ENCODE results near the gene TOP2A.
"Not testable (repeated sequence)": the region's sequence is repeated elsewhere in the genome, so short reads cannot be mapped to it uniquely, and the experiment has no call there.

The TOP2A gene

GRCh38 chr17:40378966-40379365 is 38.7 kb downstream of the TOP2A start:
- DNase-seq (ENCODE audit: low read depth): no peak

- no peak for DNase-seq (ENCODE audit: low read depth)
Observed at GRCh38 chr17:40377832-40378231, 39.9 kb downstream of the TOP2A start.

- DNase-seq (ENCODE audit: low read depth): not testable (repeated sequence)
Observed at GRCh38 chr17:40376541-40376940, 41.2 kb downstream of the TOP2A start.

GRCh38 chr17:40375786-40376185 is 41.9 kb downstream of the TOP2A start:
- DNase-seq (ENCODE audit: low read depth): not testable (repeated sequence)

- DNase-seq (ENCODE audit: low read depth): no peak
Observed at GRCh38 chr17:40374821-40375498, 42.7 kb downstream of the TOP2A start.

- DNase-seq (ENCODE audit: low read depth): no peak
Observed at GRCh38 chr17:40373999-40374398, 43.7 kb downstream of the TOP2A start.

- DNase-seq (ENCODE audit: low read depth): no peak
Observed at GRCh38 chr17:40373324-40373723, 44.4 kb downstream of the TOP2A start.

GRCh38 chr17:40372644-40373043 is 45.1 kb downstream of the TOP2A start:
- not testable (repeated sequence) for DNase-seq (ENCODE audit: low read depth)

GRCh38 chr17:40372031-40372430 is 45.7 kb downstream of the TOP2A start:
- no peak for DNase-seq (ENCODE audit: low read depth)

- no peak for DNase-seq (ENCODE audit: low read depth)
Observed at GRCh38 chr17:40371261-40371929, 46.3 kb downstream of the TOP2A start.

GRCh38 chr17:40369923-40370322 is 47.8 kb downstream of the TOP2A start:
- no peak for DNase-seq (ENCODE audit: low read depth)

- DNase-seq (ENCODE audit: low read depth): not testable (repeated sequence)
Observed at GRCh38 chr17:40367728-40368127, 50.0 kb downstream of the TOP2A start.

GRCh38 chr17:40366861-40367518 is 50.7 kb downstream of the TOP2A start:
- DNase-seq (ENCODE audit: low read depth): no peak

- DNase-seq (ENCODE audit: low read depth): no peak
Observed at GRCh38 chr17:40366076-40366860, 51.4 kb downstream of the TOP2A start.

- no peak for DNase-seq (ENCODE audit: low read depth)
Observed at GRCh38 chr17:40364906-40365305, 52.8 kb downstream of the TOP2A start.

- no peak for DNase-seq (ENCODE audit: low read depth)
Observed at GRCh38 chr17:40364121-40364861, 53.4 kb downstream of the TOP2A start, which contains the start of gene GJD3. Gene GJD3, minus strand, starts transcription at chr17:40364737. Its CDS starts 922 bp downstream, at chr17:40363815.

- DNase-seq (ENCODE audit: low read depth): no peak
Observed at GRCh38 chr17:40363111-40363827, 54.4 kb downstream of the TOP2A start.

GRCh38 chr17:40362696-40363110 is 55.0 kb downstream of the TOP2A start:
- DNase-seq (ENCODE audit: low read depth): peak; percentile 61

- DNase-seq (ENCODE audit: low read depth): no peak
Observed at GRCh38 chr17:40361925-40362695, 55.6 kb downstream of the TOP2A start.
